Measurements from ENCODE around the gene BCDIN3D. TPM values are rescaled to one million over a fixed set of nuclear protein-coding genes. Genes with fewer than 3 reads are reported as not detected.

Gene BCDIN3D
- total and polyA plus RNA-seq, 9 of the 15 experiments (the other 6 are each of a cell fraction or from before 2014, with no cell fraction given): 3.7 to 6.9 (median 5.6) TPM

DNA sequence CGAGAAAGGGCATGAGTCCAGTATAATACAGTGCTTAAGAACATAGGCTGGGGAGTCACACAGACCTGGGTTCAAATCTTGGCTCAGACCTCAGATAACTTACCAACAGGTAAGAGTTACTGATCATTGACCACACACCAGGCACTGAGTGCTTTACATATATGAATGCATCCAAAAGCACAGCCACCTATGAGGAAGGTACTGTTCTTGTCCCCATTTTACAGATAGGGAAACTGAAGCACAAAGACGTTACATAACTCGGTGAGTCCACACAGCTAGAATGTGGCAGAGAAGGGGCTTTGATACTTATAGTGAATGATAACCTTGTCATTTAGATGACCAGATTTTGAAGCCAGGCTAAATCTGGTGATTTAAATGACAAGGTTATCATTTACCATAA, 33.2 kb upstream of the BCDIN3D start:
- H3K79me2 ChIP-seq (ENCODE audit: control insufficient read depth, insufficient read depth, low read length): no peaks in the 10 kb centered on the region
- peaks cover 18% of the 10 kb centered on the region for H3K9me3 ChIP-seq (replicated peaks; ENCODE audit: control insufficient read depth, insufficient read depth, low read depth, low read length)
- no peak overlapping the region for H3K4me3 ChIP-seq
- POLR2A ChIA-PET: no interaction called here
- H3K9me1 ChIP-seq (ENCODE audit: control insufficient read depth, insufficient read depth, low read length): no peaks in the 10 kb centered on the region
- 29% methylated on average over 3 of the region's 3 CpGs for WGBS (ENCODE audit: insufficient coverage, low coverage, missing lambda C conversion rate)
- no TSS peak for BruUV-seq (replicated peaks)
- H3K27me3 ChIP-seq (ENCODE audit: control insufficient read depth in 2 of 2, insufficient read depth in 2 of 2, low read length in 2 of 2): no peaks in the 10 kb centered on the region
- in situ Hi-C loops (cut with MboI): no loop called here
- FAIRE-seq (no peak), DNase-seq (ENCODE audit: extremely low read depth in 1 of 4, low spot score in 3 of 4) (no peak), ATAC-seq (no peak)
- H3K4me2 ChIP-seq (ENCODE audit: insufficient read depth, low read length): no peak overlapping the region
- H3K27ac ChIP-seq (ENCODE audit: extremely low read depth, low read depth, low read length): no peak overlapping the region
- H3K4me1 ChIP-seq (replicated peaks in 1 of 2; ENCODE audit: control insufficient read depth in 2 of 2, insufficient read depth in 2 of 2, low read length in 2 of 2): peaks cover 4 to 5% of the 10 kb centered on the region in 2 experiments; a peak in 4 of 5 replicates
- intact Hi-C loops (cut with micrococcal nuclease): no loop called here
- no peaks in the 10 kb centered on the region for H3K36me3 ChIP-seq (ENCODE audit: control insufficient read depth, insufficient read depth, low read length)
- H2AFZ ChIP-seq (ENCODE audit: low read depth, low read length): no peak overlapping the region
- TF ChIP-seq BCOR (IDR thresholded peaks at IDR 0.05): peak; percentile 65; the same call in 1 of the 2 replicates
- TF ChIP-seq NONO (IDR thresholded peaks at IDR 0.05; ENCODE audit: low read depth in 2 of 2, low read length in 1 of 2): no peak
- no peak for TF ChIP-seq CHD1 (IDR thresholded peaks at IDR 0.05; ENCODE audit: low read length)
- TF ChIP-seq SETDB1 (IDR thresholded peaks at IDR 0.05; ENCODE audit: low read length): no peak
- TF ChIP-seq RBM25 (IDR thresholded peaks at IDR 0.05; ENCODE audit: low read depth, low read length, severe bottlenecking): peak; percentile 63
- no peak for TF ChIP-seq MYBL2 (IDR thresholded peaks at IDR 0.05; ENCODE audit: low read depth)
- no peak for TF ChIP-seq MYBL2 (CRISPR knock-in tag; IDR thresholded peaks at IDR 0.05; ENCODE audit: borderline replicate concordance)
- TF ChIP-seq KDM1A (IDR thresholded peaks at IDR 0.05): peak; percentile 20 to 31; a peak in 1 of 4 replicates
- H4K20me1 ChIP-seq (replicated peaks; ENCODE audit: control insufficient read depth, insufficient read depth, low read length): no peaks in the 10 kb centered on the region
- H3K9ac ChIP-seq (ENCODE audit: insufficient read depth in 1 of 2, low read depth in 2 of 2, low read length in 2 of 2): no peak overlapping the region
- CTCF ChIA-PET (ENCODE audit: low intra/inter-chr PET ratio): no interaction called here
